Epithelial cell of proximal tubule (primary cell): ENCODE measurements around the gene PTPRN2. TPM values are rescaled to one million over a fixed set of nuclear protein-coding genes. Genes with fewer than 3 reads are reported as not detected.
"Not testable (repeated sequence)": the region's sequence is repeated elsewhere in the genome, so short reads cannot be mapped to it uniquely, and the experiment has no call there.

Experiments used
- DNase-seq: peaks from one replicate; pipeline ENCODE4 v3.0.0-alpha.2; 2011; ENCODE audit warnings: low read depth
- H3K4me3 ChIP-seq: 2 replicates; pipeline ENCODE4 v1.5.1; 2011; ENCODE audit warnings: low read depth, mild to moderate bottlenecking, low read length
- total RNA-seq: library from RNA; depleted of rRNA; stranded (reverse); fragments of >200 nt; gene quantifications from 2 replicates; pipeline ENCODE4 v1.2.3, GENCODE V29; 2015
- TF ChIP-seq, protein P1 (sequence below): conservative IDR thresholded peaks from 2 replicates; pipeline ENCODE4 v1.5.1; 2012; ENCODE audit warnings: low read depth, mild to moderate bottlenecking, low read length

The PTPRN2 gene
- total RNA-seq, 1 donor from 2014 or later = 2.8 TPM

GRCh38 chr7:157896774-157897555, 690.7 kb downstream of the PTPRN2 start:
- no peak overlapping the region for H3K4me3 ChIP-seq
- DNase-seq = no peak
- TF ChIP-seq, protein P1, sequence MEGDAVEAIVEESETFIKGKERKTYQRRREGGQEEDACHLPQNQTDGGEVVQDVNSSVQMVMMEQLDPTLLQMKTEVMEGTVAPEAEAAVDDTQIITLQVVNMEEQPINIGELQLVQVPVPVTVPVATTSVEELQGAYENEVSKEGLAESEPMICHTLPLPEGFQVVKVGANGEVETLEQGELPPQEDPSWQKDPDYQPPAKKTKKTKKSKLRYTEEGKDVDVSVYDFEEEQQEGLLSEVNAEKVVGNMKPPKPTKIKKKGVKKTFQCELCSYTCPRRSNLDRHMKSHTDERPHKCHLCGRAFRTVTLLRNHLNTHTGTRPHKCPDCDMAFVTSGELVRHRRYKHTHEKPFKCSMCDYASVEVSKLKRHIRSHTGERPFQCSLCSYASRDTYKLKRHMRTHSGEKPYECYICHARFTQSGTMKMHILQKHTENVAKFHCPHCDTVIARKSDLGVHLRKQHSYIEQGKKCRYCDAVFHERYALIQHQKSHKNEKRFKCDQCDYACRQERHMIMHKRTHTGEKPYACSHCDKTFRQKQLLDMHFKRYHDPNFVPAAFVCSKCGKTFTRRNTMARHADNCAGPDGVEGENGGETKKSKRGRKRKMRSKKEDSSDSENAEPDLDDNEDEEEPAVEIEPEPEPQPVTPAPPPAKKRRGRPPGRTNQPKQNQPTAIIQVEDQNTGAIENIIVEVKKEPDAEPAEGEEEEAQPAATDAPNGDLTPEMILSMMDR = no peak

- not testable (repeated sequence) for DNase-seq, H3K4me3 ChIP-seq
Observed at GRCh38 chr7:157896376-157896675, 691.3 kb downstream of the PTPRN2 start.

- TF ChIP-seq, protein P1 = no peak
- no peak for DNase-seq
- no peak overlapping the region for H3K4me3 ChIP-seq
Observed at GRCh38 chr7:157895520-157896375, 691.9 kb downstream of the PTPRN2 start.

- DNase-seq = not testable (repeated sequence)
Observed at GRCh38 chr7:157895098-157895497, 692.5 kb downstream of the PTPRN2 start.

DNA sequence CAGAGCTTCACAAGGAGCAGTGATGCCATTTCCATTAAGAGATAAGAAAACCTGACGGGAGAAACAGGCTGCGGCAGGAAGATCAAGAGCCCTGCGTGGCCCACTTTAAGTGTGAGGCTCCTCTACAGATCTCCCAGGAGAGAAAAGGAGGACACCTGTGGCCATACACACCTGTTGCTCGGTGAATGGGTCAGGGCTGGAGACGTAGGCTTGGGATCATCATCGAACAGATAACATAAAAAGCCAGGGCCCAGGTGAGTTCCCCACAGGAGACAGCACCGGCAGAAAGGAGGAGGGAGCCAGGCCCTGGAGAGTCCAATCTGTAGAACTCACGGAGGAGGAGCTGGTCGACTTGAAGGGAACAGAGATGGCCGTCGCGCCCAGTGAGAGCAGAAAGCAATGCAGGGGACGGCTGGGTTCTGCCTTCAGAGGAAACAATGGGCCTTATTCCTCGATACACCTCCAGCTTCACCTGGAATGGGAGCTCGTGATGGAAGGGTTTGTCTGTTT, 694.0 kb downstream of the PTPRN2 start:
- TF ChIP-seq, protein P1 = no peak
- no peak for DNase-seq

More at GRCh38 chr7:157895098-157895497, 692.5 kb downstream of the PTPRN2 start:
- H3K4me3 ChIP-seq = not testable (repeated sequence)

GRCh38 chr7:157892751-157893523, 694.7 kb downstream of the PTPRN2 start:
- no peak overlapping the region for H3K4me3 ChIP-seq
- TF ChIP-seq, protein P1 = no peak
- no peak for DNase-seq

More for the DNA sequence above, 694.0 kb downstream of the PTPRN2 start:
- H3K4me3 ChIP-seq = no peak overlapping the region

DNA sequence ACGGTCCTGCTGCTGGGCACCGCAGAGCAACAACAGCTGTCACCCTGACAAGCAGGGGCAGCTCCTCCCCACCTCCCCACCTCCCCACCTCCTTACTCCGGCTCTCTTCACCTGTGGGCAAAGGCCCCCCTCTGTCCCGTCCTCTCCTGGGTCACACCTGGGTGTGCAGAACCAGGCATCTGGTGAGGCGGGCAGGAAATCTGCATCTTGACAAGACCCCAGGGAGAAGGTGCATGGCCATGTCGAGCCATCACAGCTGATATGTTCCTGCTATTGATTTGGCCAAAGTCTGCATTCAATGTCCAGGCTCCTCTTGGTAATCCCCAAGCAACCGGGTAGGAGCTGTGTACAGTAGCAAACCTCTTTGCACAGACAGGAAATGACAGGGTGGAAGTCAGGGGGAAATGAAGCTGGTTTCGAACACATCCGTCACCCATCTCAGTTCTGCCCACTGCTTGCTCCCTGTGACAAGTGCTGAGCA, 696.7 kb downstream of the PTPRN2 start:
- H3K4me3 ChIP-seq = no peak overlapping the region
- no peak for DNase-seq
- TF ChIP-seq, protein P1 = no peak
